Measurements from ENCODE around the gene ATG7.

GRCh38 chr3:11335056-11335608 is 62.9 kb downstream of the ATG7 start:
- TF ChIP-seq, protein P1, sequence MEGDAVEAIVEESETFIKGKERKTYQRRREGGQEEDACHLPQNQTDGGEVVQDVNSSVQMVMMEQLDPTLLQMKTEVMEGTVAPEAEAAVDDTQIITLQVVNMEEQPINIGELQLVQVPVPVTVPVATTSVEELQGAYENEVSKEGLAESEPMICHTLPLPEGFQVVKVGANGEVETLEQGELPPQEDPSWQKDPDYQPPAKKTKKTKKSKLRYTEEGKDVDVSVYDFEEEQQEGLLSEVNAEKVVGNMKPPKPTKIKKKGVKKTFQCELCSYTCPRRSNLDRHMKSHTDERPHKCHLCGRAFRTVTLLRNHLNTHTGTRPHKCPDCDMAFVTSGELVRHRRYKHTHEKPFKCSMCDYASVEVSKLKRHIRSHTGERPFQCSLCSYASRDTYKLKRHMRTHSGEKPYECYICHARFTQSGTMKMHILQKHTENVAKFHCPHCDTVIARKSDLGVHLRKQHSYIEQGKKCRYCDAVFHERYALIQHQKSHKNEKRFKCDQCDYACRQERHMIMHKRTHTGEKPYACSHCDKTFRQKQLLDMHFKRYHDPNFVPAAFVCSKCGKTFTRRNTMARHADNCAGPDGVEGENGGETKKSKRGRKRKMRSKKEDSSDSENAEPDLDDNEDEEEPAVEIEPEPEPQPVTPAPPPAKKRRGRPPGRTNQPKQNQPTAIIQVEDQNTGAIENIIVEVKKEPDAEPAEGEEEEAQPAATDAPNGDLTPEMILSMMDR (IDR thresholded peaks at IDR 0.05; ENCODE audit: low read length) = peak; percentile 58
- TF ChIP-seq EZH2 (optimal IDR thresholded peaks at IDR 0.05; ENCODE audit: low read depth, low read length) (no peak), EZH2phosphoT487 (IDR thresholded peaks at IDR 0.05; ENCODE audit: low read length) (no peak)

All from MM.1S (cell line).